H1 (cell line): Measurements from ENCODE around the gene STH. TPM values are rescaled to one million over a fixed set of nuclear protein-coding genes. Genes with fewer than 3 reads are reported as not detected.

ENCODE experiments used
- JUND ChIP-seq: IDR thresholded peaks from 2 replicates; pipeline ENCODE4 v1.6.1; 2011; ENCODE audit warnings: mild to moderate bottlenecking, improper control_type of control experiment, low read length
- MAFK ChIP-seq: IDR thresholded peaks from 2 replicates; pipeline ENCODE4 v1.6.1; 2012; ENCODE audit warnings: low read depth, mild to moderate bottlenecking, improper control_type of control experiment, low read length
- MAX ChIP-seq: IDR thresholded peaks from 2 replicates; pipeline ENCODE4 v1.6.1; 2012; ENCODE audit warnings: inconsistent platforms
- polyA plus RNA-seq, 7 experiments: library from polyadenylated mRNA; depleted of rRNA in 3 of 7; stranded (reverse) in 5 of 7; unstranded in 2 of 7; fragments of >200 nt in 5 of 7; fragments of 200-250 nt in 2 of 7; gene quantifications; 1 replicate in 5 of 7; 2 replicates in 1 of 7; 4 replicates in 1 of 7; pipeline versions ENCODE4 v1.2.1 to v1.2.3, GENCODE V29; 2011 to 2013; ENCODE audit warnings: missing spikeins in 2 of 7, mixed read lengths in 2 of 7
- total RNA-seq: library from RNA; stranded (reverse); fragmentation: NEBNext Ultra II Directional; extraction: Animal tissue kit (Norgen Biotek cat#: 25700); gene quantifications from 2 replicates; pipeline ENCODE4 v1.2.1, GENCODE V29; 2021

Gene STH
- total and polyA plus RNA-seq, 2 of the 8 experiments (the other 6 are each of a cell fraction or from before 2014, with no cell fraction given), result not detected

- TF ChIP-seq MAX, result no peak
- no peak for TF ChIP-seq MAFK
- no peak for TF ChIP-seq JUND
Measured at GRCh38 chr17:45976391-45976754, 22.7 kb upstream of the STH start (continued).
